Endothelial cell of umbilical vein (primary cell): ENCODE data around the gene MYO18A. TPM values are rescaled to one million over a fixed set of nuclear protein-coding genes. Genes with fewer than 3 reads are reported as not detected.

Source experiments
- BruUV-seq: library from RNA; stranded (reverse); fragments of 400-500 nt; replicated peaks from 2 replicates; lab custom pipeline; 2021; lab: Mats Ljungman, UMichigan
- CTCF ChIA-PET: fragments of 300-600, 350-600 bp; sonication (Branson Sonifier 250); formaldehyde crosslinking; loops from one replicate; lab custom pipeline; 2021; ENCODE audit warnings: antibody characterized with exemption, inconsistent platforms; lab: Charles Lee
- POLR2A ChIA-PET: fragments of 300-600, 350-600 bp; sonication (Branson Sonifier 250); formaldehyde crosslinking; loops from one replicate; lab custom pipeline; 2021; ENCODE audit warnings: antibody characterized with exemption, inconsistent platforms; lab: Charles Lee
- DNase-seq: peaks from one replicate; pipeline ENCODE4 v3.0.0-alpha.2; 2011; ENCODE audit warnings: low read depth, low spot score
- FAIRE-seq: peaks from 2 replicates; lab custom pipeline; 2011; peaks lifted over from hg19 to GRCh38; lab: Jason Lieb, UNC
- H2AFZ ChIP-seq: 2 replicates; pipeline ENCODE4 v1.6.0; 2012; ENCODE audit warnings: low read depth, low read length, control low read depth, inconsistent platforms
- H3K27ac ChIP-seq: 2 replicates; pipeline ENCODE4 v1.5.1; 2011; ENCODE audit warnings: low read depth, mild to moderate bottlenecking, control low read depth, low read length, moderate library complexity; ENCODE audit not compliant: insufficient read depth
- H3K27me3 ChIP-seq, 2 experiments: 2 replicates each; pipeline versions ENCODE4 v1.6.0 to v1.6.1; 2011; ENCODE audit warnings: low read length in 2 of 2, mixed read lengths in 1 of 2; ENCODE audit not compliant: control insufficient read depth in 2 of 2, insufficient read depth in 2 of 2
- H3K36me3 ChIP-seq, 2 experiments: 2 replicates in 1 of 2; 3 replicates in 1 of 2; pipeline ENCODE4 v1.5.1; 2011; ENCODE audit warnings: low read length in 2 of 2, mild to moderate bottlenecking in 1 of 2, moderate library complexity in 1 of 2; ENCODE audit not compliant: control insufficient read depth in 2 of 2, insufficient read depth in 2 of 2; ENCODE audit errors: extremely low read depth in 1 of 2
- H3K4me1 ChIP-seq: 3 replicates; pipeline ENCODE4 v1.5.1; 2011; ENCODE audit warnings: mild to moderate bottlenecking, low read length; ENCODE audit not compliant: control insufficient read depth, insufficient read depth; ENCODE audit errors: extremely low read depth
- H3K4me2 ChIP-seq: 2 replicates; pipeline ENCODE4 v1.6.1; 2011; ENCODE audit warnings: low read length, control low read depth, mixed read lengths; ENCODE audit not compliant: insufficient read depth
- H3K4me3 ChIP-seq, 3 experiments: fragments of 200-600 bp in 1 of 3; sonication (generic), shearing (Covaris generic) in 1 of 3; replicated peaks in 1 of 3; 2 replicates each; pipeline ENCODE4 v1.5.1; 2011 to 2016; ENCODE audit warnings: control low read depth in 3 of 3, low read length in 3 of 3, mild to moderate bottlenecking in 2 of 3, inconsistent platforms in 1 of 3, low read depth in 1 of 3, moderate library complexity in 1 of 3; ENCODE audit not compliant: insufficient read depth in 1 of 3
- H3K79me2 ChIP-seq: 2 replicates; pipeline ENCODE4 v1.6.0; 2012; ENCODE audit warnings: low read length, inconsistent platforms; ENCODE audit not compliant: control insufficient read depth, insufficient read depth
- H3K9ac ChIP-seq: replicated peaks from 2 replicates; pipeline ENCODE3; 2011; ENCODE audit warnings: low read length, control low read depth; ENCODE audit not compliant: insufficient read depth; ENCODE audit errors: extremely low read depth
- H3K9me1 ChIP-seq: replicated peaks from 3 replicates; pipeline ENCODE4 v1.6.0; 2011; ENCODE audit warnings: mild to moderate bottlenecking, low read length; ENCODE audit not compliant: control insufficient read depth, insufficient read depth; ENCODE audit errors: extremely low read depth
- H3K9me3 ChIP-seq: replicated peaks from 2 replicates; pipeline ENCODE4 v1.5.1; 2012; ENCODE audit warnings: low read length, inconsistent platforms; ENCODE audit not compliant: control insufficient read depth, insufficient read depth
- H4K20me1 ChIP-seq: replicated peaks from 2 replicates; pipeline ENCODE3; 2011; ENCODE audit warnings: mild to moderate bottlenecking, low read length; ENCODE audit not compliant: control insufficient read depth, insufficient read depth; ENCODE audit errors: extremely low read depth
- EZH2 ChIP-seq: IDR thresholded peaks from 2 replicates; pipeline ENCODE4 v1.6.1; 2012; ENCODE audit warnings: borderline replicate concordance, low read depth, mild to moderate bottlenecking, moderate library complexity, low read length, inconsistent platforms; ENCODE audit not compliant: severe bottlenecking
- FOS ChIP-seq: IDR thresholded peaks from 2 replicates; pipeline ENCODE4 v1.6.1; 2011; ENCODE audit warnings: mild to moderate bottlenecking, low read length, moderate library complexity, borderline replicate concordance; ENCODE audit not compliant: insufficient read depth
- GATA2 ChIP-seq: IDR thresholded peaks from 2 replicates; pipeline ENCODE4 v1.7.0; 2011; ENCODE audit warnings: low read depth, mild to moderate bottlenecking, moderate library complexity, mixed read lengths, low read length; ENCODE audit not compliant: insufficient read length, insufficient read depth
- JUN ChIP-seq: IDR thresholded peaks from 2 replicates; pipeline ENCODE4 v1.6.1; 2011; ENCODE audit warnings: borderline replicate concordance, low read depth; ENCODE audit not compliant: insufficient read length, insufficient read depth
- MYC ChIP-seq: IDR thresholded peaks from one replicate; pipeline ENCODE4 v1.6.1; 2011; ENCODE audit warnings: mild to moderate bottlenecking, low read depth, low read length
- POLR2A ChIP-seq: IDR thresholded peaks from 2 replicates; pipeline ENCODE4 v1.6.1; 2012; ENCODE audit warnings: low read depth, mild to moderate bottlenecking, control low read depth, low read length
- POLR2AphosphoS5 ChIP-seq: IDR thresholded peaks from 2 replicates; pipeline ENCODE4 v1.6.1; 2012; ENCODE audit warnings: low read depth, mild to moderate bottlenecking, control low read depth, low read length, moderate library complexity; ENCODE audit not compliant: insufficient read depth
- dilution Hi-C: fragments of 300-500 bp; cut with MboI; formaldehyde crosslinking; loops from one replicate; pipeline ENCODE4 v1.15.0; 2019; ENCODE audit warnings: low sequenced_read_pairs; ENCODE audit not compliant: extremely low pct_ligation_motif_present
- intact Hi-C: fragments of 100-400 bp; cut with micrococcal nuclease; formaldehyde crosslinking; loops from one replicate; pipeline ENCODE4 v1.10.0; 2022
- polyA plus RNA-seq, 4 experiments: library from polyadenylated mRNA; depleted of rRNA in 3 of 4; stranded (reverse) in 3 of 4; unstranded in 1 of 4; fragments of >200 nt; gene quantifications; 2 replicates each; pipeline versions ENCODE4 v1.2.1 to v1.2.3, GENCODE V29; 2011 to 2012; ENCODE audit warnings: missing spikeins in 1 of 4
- total RNA-seq: library from RNA; stranded (reverse); gene quantifications from 2 replicates; pipeline ENCODE4 v1.2.3, GENCODE V29; 2021
- TF ChIP-seq, protein P1 (sequence below), 2 donors: IDR thresholded peaks; 1 replicate in 1 of 2; 2 replicates in 1 of 2; pipeline ENCODE4 v1.5.1; 2011; ENCODE audit warnings: low read length in 2 of 2, mild to moderate bottlenecking in 2 of 2, moderate library complexity in 2 of 2, control low read depth in 1 of 2, inconsistent platforms in 1 of 2, low read depth in 1 of 2; ENCODE audit not compliant: insufficient read depth in 1 of 2; ENCODE audit errors: extremely low read depth in 1 of 2
- TF ChIP-seq, protein P2 (sequence below): IDR thresholded peaks from 2 replicates; pipeline ENCODE4 v1.6.1; 2011; ENCODE audit not compliant: insufficient read depth, insufficient read length

The MYO18A gene
- total and polyA plus RNA-seq, 2 donors (not counting 3 experiments of a cell fraction or from before 2014, with no cell fraction given): 3.9 to 28.3 TPM

DNA sequence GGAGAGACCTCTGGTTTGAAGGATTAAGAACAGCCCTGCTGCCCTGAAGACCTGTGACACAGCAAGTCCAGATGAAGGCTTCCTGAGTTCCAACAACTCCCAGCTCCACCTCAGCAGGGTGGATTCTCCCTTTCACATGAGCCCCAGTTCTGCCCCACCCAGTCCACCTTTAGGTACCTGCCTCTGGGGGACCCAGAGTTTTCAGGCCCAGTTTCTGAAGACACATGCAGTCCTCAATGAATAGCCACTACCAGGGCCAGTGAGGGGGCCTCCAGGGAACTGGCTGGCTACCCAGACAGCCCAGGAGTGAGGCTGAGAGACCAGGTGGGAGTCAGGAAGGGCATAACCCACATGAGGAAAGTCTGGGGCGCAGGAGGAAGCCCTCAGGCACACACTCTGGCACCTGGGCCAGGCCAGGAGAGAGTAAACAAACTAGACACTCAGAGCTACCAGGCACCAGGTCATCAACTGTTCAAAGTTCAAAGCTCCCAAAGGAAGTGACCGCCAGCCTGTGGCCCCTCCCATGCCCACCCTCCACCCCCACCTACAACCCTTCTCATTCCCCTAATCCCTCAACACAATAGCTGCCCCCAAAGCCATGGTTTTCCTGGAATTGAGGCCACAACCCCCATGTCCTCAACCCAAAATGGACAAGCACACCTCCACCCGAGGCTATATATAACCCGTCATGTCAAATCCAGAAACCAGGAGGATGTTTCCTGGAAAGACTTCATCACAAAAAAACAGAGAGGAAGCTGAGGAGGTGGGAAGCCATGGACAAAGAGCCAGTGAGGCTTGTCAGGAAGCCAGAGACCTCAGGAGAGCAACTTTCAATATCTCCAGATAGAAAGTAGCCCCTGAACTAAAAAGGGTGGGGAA lies 2.1 kb downstream of the MYO18A start:
- Histone ChIP-seq H3K27ac (no peak overlapping the region), H2AFZ (no peak overlapping the region), H3K36me3 (no peaks in the 10 kb centered on the region), H3K4me1 (peaks cover 11% of the 10 kb centered on the region), H3K27me3 (no peaks in the 10 kb centered on the region), H3K9me3 (no peaks in the 10 kb centered on the region), H3K79me2 (no peaks in the 10 kb centered on the region), H3K9ac (no peak overlapping the region), H3K4me2 (no peak overlapping the region), H3K9me1 (no peaks in the 10 kb centered on the region), H3K4me3 (no peak overlapping the region), H4K20me1 (no peaks in the 10 kb centered on the region)
- no peak for DNase-seq
- ChIA-PET CTCF (interaction anchor here (1.0 to 8.8 kb wide), 9 partner anchors 9 to 54 kb away, joined by 3 to 242 read pairs (median 9); no protein-coding TSS in a partner anchor), POLR2A (no interaction called here)
- FAIRE-seq: no peak
- no TSS peak for BruUV-seq
- intact Hi-C loops (loop anchor here (2.0 kb wide), 1 partner anchor 19 kb away; no protein-coding TSS in a partner anchor), dilution Hi-C loops (no loop called here)
- TF ChIP-seq MYC (no peak), GATA2 (no peak), FOS (no peak), EZH2 (no peak), JUN (no peak), POLR2AphosphoS5 (no peak), POLR2A (no peak)
- TF ChIP-seq, protein P1, sequence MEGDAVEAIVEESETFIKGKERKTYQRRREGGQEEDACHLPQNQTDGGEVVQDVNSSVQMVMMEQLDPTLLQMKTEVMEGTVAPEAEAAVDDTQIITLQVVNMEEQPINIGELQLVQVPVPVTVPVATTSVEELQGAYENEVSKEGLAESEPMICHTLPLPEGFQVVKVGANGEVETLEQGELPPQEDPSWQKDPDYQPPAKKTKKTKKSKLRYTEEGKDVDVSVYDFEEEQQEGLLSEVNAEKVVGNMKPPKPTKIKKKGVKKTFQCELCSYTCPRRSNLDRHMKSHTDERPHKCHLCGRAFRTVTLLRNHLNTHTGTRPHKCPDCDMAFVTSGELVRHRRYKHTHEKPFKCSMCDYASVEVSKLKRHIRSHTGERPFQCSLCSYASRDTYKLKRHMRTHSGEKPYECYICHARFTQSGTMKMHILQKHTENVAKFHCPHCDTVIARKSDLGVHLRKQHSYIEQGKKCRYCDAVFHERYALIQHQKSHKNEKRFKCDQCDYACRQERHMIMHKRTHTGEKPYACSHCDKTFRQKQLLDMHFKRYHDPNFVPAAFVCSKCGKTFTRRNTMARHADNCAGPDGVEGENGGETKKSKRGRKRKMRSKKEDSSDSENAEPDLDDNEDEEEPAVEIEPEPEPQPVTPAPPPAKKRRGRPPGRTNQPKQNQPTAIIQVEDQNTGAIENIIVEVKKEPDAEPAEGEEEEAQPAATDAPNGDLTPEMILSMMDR (IDR thresholded peaks at IDR 0.05; ENCODE audit: extremely low read depth in 1 of 2, insufficient read depth in 1 of 2, low read depth in 1 of 2, low read length in 2 of 2): no peak
- TF ChIP-seq, protein P2, sequence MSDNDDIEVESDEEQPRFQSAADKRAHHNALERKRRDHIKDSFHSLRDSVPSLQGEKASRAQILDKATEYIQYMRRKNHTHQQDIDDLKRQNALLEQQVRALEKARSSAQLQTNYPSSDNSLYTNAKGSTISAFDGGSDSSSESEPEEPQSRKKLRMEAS: no peak
